HEK293 (cell line): ENCODE results near the gene MICAL3.
"Not testable (repeated sequence)": the region's sequence is repeated elsewhere in the genome, so short reads cannot be mapped to it uniquely, and the experiment has no call there.

ENCODE experiments used
- CTCF ChIA-PET: fragments of 350-600 bp; formaldehyde crosslinking; extraction: SDS; loops from one replicate; lab custom pipeline; 2021; ENCODE audit warnings: antibody characterized with exemption; lab: Yijun Ruan, JAX
- POLR2A ChIA-PET: fragments of 300-600 bp; formaldehyde crosslinking; extraction: SDS; loops from one replicate; lab custom pipeline; 2020; ENCODE audit warnings: antibody characterized with exemption, inconsistent platforms; lab: Yijun Ruan, JAX
- H3K27ac ChIP-seq: fragments of 200-500 bp; sonication (Bioruptor generic); 2 replicates; pipeline ENCODE4 v1.5.1; 2014; ENCODE audit warnings: low read depth, low read length, control low read depth, inconsistent platforms; ENCODE audit errors: extremely low read depth
- H3K36me3 ChIP-seq, 2 experiments: fragments of 200-500 bp in 1 of 2; sonication (Bioruptor generic) in 1 of 2; 1 replicate in 1 of 2; 2 replicates in 1 of 2; pipeline ENCODE4 v1.5.1; 2014 to 2017; ENCODE audit warnings: inconsistent platforms in 2 of 2, low read length in 2 of 2; ENCODE audit not compliant: control insufficient read depth in 2 of 2, insufficient read depth in 1 of 2
- H3K4me1 ChIP-seq: fragments of 200-500 bp; sonication (Bioruptor generic); 2 replicates; pipeline ENCODE4 v1.5.1; 2014; ENCODE audit warnings: mild to moderate bottlenecking, low read length, inconsistent platforms; ENCODE audit not compliant: control insufficient read depth, insufficient read depth
- H3K4me3 ChIP-seq: 2 replicates; pipeline ENCODE4 v1.5.1; 2011; ENCODE audit warnings: low read depth, mild to moderate bottlenecking, control low read depth, low read length, moderate library complexity
- H3K9me3 ChIP-seq: fragments of 200-500 bp; sonication (Bioruptor generic); 2 replicates; pipeline ENCODE4 v1.5.1; 2014; ENCODE audit warnings: low read depth, low read length, inconsistent platforms; ENCODE audit not compliant: control insufficient read depth, insufficient read depth
- AEBP2 ChIP-seq: fragments of 450-650 bp; formaldehyde crosslinking; IDR thresholded peaks from 2 replicates; pipeline ENCODE4 v1.5.1; 2016; ENCODE audit warnings: missing biosample characterization, missing genetic modification characterization, borderline replicate concordance
- BCL6B ChIP-seq: fragments of 450-650 bp; formaldehyde crosslinking; IDR thresholded peaks from 2 replicates; pipeline ENCODE4 v1.5.1; 2017; ENCODE audit warnings: missing biosample characterization, missing genetic modification characterization
- CTCF ChIP-seq: fragments of 450-650 bp; formaldehyde crosslinking; IDR thresholded peaks from 2 replicates; pipeline ENCODE4 v1.5.1; 2016; ENCODE audit warnings: missing biosample characterization, missing genetic modification characterization
- ELK4 ChIP-seq: IDR thresholded peaks from 2 replicates; pipeline ENCODE4 v1.6.1; 2011; ENCODE audit warnings: mild to moderate bottlenecking, low read depth, low read length, borderline replicate concordance
- PATZ1 ChIP-seq: fragments of 450-650 bp; formaldehyde crosslinking; IDR thresholded peaks from 2 replicates; pipeline ENCODE4 v1.5.1; 2016; ENCODE audit warnings: missing biosample characterization, missing genetic modification characterization
- PRDM1 ChIP-seq: fragments of 450-650 bp; formaldehyde crosslinking; IDR thresholded peaks from 2 replicates; pipeline ENCODE4; 2016; ENCODE audit warnings: missing biosample characterization, missing genetic modification characterization
- ZBTB20 ChIP-seq: fragments of 450-650 bp; formaldehyde crosslinking; IDR thresholded peaks from 2 replicates; pipeline ENCODE4 v1.5.1; 2016; ENCODE audit warnings: missing biosample characterization, missing genetic modification characterization
- ZBTB7A ChIP-seq: fragments of 450-650 bp; formaldehyde crosslinking; IDR thresholded peaks from 2 replicates; pipeline ENCODE4 v1.5.1; 2016; ENCODE audit warnings: low read depth, missing biosample characterization, missing genetic modification characterization
- ZFHX2 ChIP-seq: fragments of 450-650 bp; formaldehyde crosslinking; conservative IDR thresholded peaks from 2 replicates; pipeline ENCODE4 v1.5.1; 2016; ENCODE audit warnings: missing biosample characterization, missing genetic modification characterization
- ZNF121 ChIP-seq: fragments of 450-650 bp; formaldehyde crosslinking; IDR thresholded peaks from 2 replicates; pipeline ENCODE4 v1.5.1; 2016; ENCODE audit warnings: missing biosample characterization, missing genetic modification characterization
- ZNF18 ChIP-seq: fragments of 450-650 bp; formaldehyde crosslinking; IDR thresholded peaks from 2 replicates; pipeline ENCODE4 v1.5.1; 2016; ENCODE audit warnings: missing biosample characterization, missing genetic modification characterization
- ZNF221 ChIP-seq: fragments of 450-650 bp; formaldehyde crosslinking; IDR thresholded peaks from 2 replicates; pipeline ENCODE4 v1.5.1; 2017; ENCODE audit warnings: missing biosample characterization, missing genetic modification characterization, borderline replicate concordance
- ZNF311 ChIP-seq: fragments of 450-650 bp; formaldehyde crosslinking; IDR thresholded peaks from 2 replicates; pipeline ENCODE4 v1.5.1; 2017; ENCODE audit warnings: missing biosample characterization, missing genetic modification characterization, borderline replicate concordance
- ZNF366 ChIP-seq: fragments of 450-650 bp; formaldehyde crosslinking; conservative IDR thresholded peaks from 2 replicates; pipeline ENCODE4 v1.5.1; 2016; ENCODE audit warnings: missing biosample characterization, missing genetic modification characterization
- ZNF501 ChIP-seq: fragments of 450-650 bp; formaldehyde crosslinking; IDR thresholded peaks from 2 replicates; pipeline ENCODE4 v1.5.1; 2016; ENCODE audit warnings: missing biosample characterization, missing genetic modification characterization
- ZNF521 ChIP-seq: fragments of 450-650 bp; formaldehyde crosslinking; IDR thresholded peaks from 2 replicates; pipeline ENCODE4 v1.5.1; 2017; ENCODE audit warnings: missing biosample characterization, mild to moderate bottlenecking, missing genetic modification characterization
- ZNF658 ChIP-seq: fragments of 450-650 bp; formaldehyde crosslinking; IDR thresholded peaks from 2 replicates; pipeline ENCODE4; 2016; ENCODE audit warnings: missing biosample characterization, missing genetic modification characterization

Gene MICAL3

GRCh38 chr22:18024276-18024939 is at the start of gene MICAL3 (continued):
- TF ChIP-seq PRDM1 (tag by site-specific recombination), result peak; percentile 78
- TF ChIP-seq CTCF (tag by site-specific recombination), result peak; percentile 49; the same call in 1 of the 2 replicates
- no peak for TF ChIP-seq ZNF658
- TF ChIP-seq ZNF311 (tag by site-specific recombination), result no peak
- TF ChIP-seq ZBTB20 (tag by site-specific recombination), result peak; percentile 60
- no peak for TF ChIP-seq ZNF221 (tag by site-specific recombination)
- TF ChIP-seq ZNF366 (tag by site-specific recombination), result peak; percentile 68; the same call in 1 of the 2 replicates
- no peak for TF ChIP-seq ZNF18 (tag by site-specific recombination)
- peak; percentile 53; the same call in 1 of the 2 replicates for TF ChIP-seq ZBTB7A (tag by site-specific recombination)
- no peak for TF ChIP-seq ELK4
- TF ChIP-seq PATZ1 (tag by site-specific recombination), result peak; percentile 17; the same call in 1 of the 2 replicates
- TF ChIP-seq ZNF501 (tag by site-specific recombination), result no peak
- TF ChIP-seq ZNF521 (tag by site-specific recombination), result no peak
- TF ChIP-seq ZFHX2, result peak; percentile 47; the same call in 1 of the 2 replicates
- TF ChIP-seq BCL6B, result no peak
- no peak for TF ChIP-seq AEBP2 (tag by site-specific recombination)

GRCh38 chr22:18073927-18074326 is 49.6 kb upstream of the MICAL3 start:
- ChIA-PET CTCF (interaction anchor here (1.1 to 8.8 kb wide), 7 partner anchors 10 to 333 kb away, joined by 3 to 279 read pairs (median 20); no protein-coding TSS in a partner anchor), POLR2A (interaction anchor here (0.8 kb wide), 1 partner anchor 38 kb away, joined by 3 read pairs; no protein-coding TSS in a partner anchor)
- peak; percentile 67 for TF ChIP-seq ZNF121 (tag by site-specific recombination)
- not testable (repeated sequence) for H3K4me1 ChIP-seq, H3K36me3 ChIP-seq, H3K4me3 ChIP-seq, H3K27ac ChIP-seq, H3K9me3 ChIP-seq
